Measurements from ENCODE around the gene BSPRY. TPM values are rescaled to one million over a fixed set of nuclear protein-coding genes. Genes with fewer than 3 reads are reported as not detected.

The BSPRY gene
- total and polyA plus RNA-seq, 2 of the 13 experiments (the other 11 are each of a cell fraction or from before 2014, with no cell fraction given) = 0.09 to 0.26 TPM

DNA sequence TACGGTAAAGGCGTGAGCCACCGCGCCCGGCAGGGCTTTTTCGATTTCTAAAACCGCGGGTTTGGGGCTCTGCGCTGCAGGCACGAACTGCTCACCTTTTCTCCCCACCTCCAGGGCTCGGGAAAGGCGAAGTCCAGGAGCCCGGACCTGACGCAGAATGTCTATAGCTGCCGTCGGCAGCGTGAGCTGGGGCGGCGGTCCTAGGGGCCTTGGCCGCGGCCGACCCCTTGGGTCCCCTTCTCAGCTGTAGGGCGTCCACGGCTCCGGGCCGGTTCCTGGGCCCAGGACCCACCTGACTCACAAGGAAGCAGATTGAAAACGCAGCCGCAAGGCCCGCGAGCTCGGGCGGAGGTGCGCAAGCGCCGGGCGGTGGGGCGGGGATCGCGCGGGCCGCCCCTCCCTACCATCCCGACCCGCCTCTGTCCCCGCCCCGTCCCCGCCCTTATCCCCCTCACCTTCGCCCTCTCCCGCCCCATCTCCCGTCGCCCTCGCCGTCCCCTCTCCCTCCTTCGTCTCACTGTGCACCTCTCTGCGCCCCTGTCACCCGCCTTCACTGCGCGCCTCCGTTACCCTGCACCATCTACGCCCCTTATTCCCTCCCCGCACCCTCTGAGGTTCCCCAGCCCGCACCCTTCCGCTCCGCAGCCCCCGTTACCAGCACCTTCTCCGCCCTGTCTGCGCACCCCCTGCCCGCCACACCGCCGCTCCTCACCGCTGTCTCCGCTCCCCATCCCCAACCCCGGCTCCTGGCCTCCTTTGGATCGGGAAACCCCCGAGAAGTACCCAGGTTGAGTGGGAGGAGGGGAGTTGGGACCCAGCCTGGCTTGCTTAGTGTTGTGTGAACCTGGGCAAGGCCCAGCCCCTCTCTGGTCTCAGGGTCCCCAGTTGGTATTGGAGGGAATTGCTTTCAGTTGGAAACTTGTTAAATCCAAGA, 27.6 kb downstream of the BSPRY start, which contains the start of gene HDHD3 (continued):
- TF ChIP-seq ZNF746 (CRISPR knock-in tag; IDR thresholded peaks at IDR 0.05) = peak; percentile 87
- TF ChIP-seq PITX1 (CRISPR knock-in tag; IDR thresholded peaks at IDR 0.05) = peak; percentile 49; the same call in 1 of the 2 replicates
- TF ChIP-seq, protein P1, sequence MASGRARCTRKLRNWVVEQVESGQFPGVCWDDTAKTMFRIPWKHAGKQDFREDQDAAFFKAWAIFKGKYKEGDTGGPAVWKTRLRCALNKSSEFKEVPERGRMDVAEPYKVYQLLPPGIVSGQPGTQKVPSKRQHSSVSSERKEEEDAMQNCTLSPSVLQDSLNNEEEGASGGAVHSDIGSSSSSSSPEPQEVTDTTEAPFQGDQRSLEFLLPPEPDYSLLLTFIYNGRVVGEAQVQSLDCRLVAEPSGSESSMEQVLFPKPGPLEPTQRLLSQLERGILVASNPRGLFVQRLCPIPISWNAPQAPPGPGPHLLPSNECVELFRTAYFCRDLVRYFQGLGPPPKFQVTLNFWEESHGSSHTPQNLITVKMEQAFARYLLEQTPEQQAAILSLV (CRISPR knock-in tag; IDR thresholded peaks at IDR 0.05; ENCODE audit: borderline replicate concordance) = no peak; the same call in 1 of the 2 replicates
- TF ChIP-seq RXRB (CRISPR knock-in tag; IDR thresholded peaks at IDR 0.05; ENCODE audit: borderline replicate concordance) = peak; percentile 51; the same call in 1 of the 2 replicates
- TF ChIP-seq, protein P2, sequence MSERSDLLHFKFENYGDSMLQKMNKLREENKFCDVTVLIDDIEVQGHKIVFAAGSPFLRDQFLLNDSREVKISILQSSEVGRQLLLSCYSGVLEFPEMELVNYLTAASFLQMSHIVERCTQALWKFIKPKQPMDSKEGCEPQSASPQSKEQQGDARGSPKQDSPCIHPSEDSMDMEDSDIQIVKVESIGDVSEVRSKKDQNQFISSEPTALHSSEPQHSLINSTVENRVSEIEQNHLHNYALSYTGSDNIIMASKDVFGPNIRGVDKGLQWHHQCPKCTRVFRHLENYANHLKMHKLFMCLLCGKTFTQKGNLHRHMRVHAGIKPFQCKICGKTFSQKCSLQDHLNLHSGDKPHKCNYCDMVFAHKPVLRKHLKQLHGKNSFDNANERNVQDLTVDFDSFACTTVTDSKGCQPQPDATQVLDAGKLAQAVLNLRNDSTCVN (CRISPR knock-in tag; IDR thresholded peaks at IDR 0.05; ENCODE audit: borderline replicate concordance) = no peak; the same call in 1 of the 2 replicates
- TF ChIP-seq, protein P3, sequence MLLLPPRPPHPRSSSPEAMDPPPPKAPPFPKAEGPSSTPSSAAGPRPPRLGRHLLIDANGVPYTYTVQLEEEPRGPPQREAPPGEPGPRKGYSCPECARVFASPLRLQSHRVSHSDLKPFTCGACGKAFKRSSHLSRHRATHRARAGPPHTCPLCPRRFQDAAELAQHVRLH (CRISPR knock-in tag; IDR thresholded peaks at IDR 0.05; ENCODE audit: borderline replicate concordance, low read depth) = peak; percentile 80; the same call in 1 of the 2 replicates
- no peak for TF ChIP-seq RBM39 (IDR thresholded peaks at IDR 0.05; ENCODE audit: low read depth, low read length, poor library complexity, severe bottlenecking)
- TF ChIP-seq ZNF12 (CRISPR knock-in tag; IDR thresholded peaks at IDR 0.05) = no peak
- 0 out of 2 replicates have a peak, but pooled peaks have one; percentile 72 for TF ChIP-seq GZF1 (CRISPR knock-in tag; IDR thresholded peaks at IDR 0.05)
- TF ChIP-seq NFE2L1 (CRISPR knock-in tag; IDR thresholded peaks at IDR 0.05; ENCODE audit: borderline replicate concordance) = no peak
- TF ChIP-seq, protein P4, sequence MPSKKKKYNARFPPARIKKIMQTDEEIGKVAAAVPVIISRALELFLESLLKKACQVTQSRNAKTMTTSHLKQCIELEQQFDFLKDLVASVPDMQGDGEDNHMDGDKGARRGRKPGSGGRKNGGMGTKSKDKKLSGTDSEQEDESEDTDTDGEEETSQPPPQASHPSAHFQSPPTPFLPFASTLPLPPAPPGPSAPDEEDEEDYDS (CRISPR knock-in tag; IDR thresholded peaks at IDR 0.05) = peak; percentile 76
- no peak for TF ChIP-seq ZBTB1 (CRISPR knock-in tag; IDR thresholded peaks at IDR 0.05; ENCODE audit: borderline replicate concordance)
- no peak for TF ChIP-seq ZNF296 (CRISPR knock-in tag; conservative IDR thresholded peaks at IDR 0.05)
- no peak for TF ChIP-seq SOX6 (IDR thresholded peaks at IDR 0.05)
- peak; percentile 31; the same call in 1 of the 2 replicates for TF ChIP-seq SOX6 (CRISPR knock-in tag; IDR thresholded peaks at IDR 0.05)
- TF ChIP-seq, protein P5, sequence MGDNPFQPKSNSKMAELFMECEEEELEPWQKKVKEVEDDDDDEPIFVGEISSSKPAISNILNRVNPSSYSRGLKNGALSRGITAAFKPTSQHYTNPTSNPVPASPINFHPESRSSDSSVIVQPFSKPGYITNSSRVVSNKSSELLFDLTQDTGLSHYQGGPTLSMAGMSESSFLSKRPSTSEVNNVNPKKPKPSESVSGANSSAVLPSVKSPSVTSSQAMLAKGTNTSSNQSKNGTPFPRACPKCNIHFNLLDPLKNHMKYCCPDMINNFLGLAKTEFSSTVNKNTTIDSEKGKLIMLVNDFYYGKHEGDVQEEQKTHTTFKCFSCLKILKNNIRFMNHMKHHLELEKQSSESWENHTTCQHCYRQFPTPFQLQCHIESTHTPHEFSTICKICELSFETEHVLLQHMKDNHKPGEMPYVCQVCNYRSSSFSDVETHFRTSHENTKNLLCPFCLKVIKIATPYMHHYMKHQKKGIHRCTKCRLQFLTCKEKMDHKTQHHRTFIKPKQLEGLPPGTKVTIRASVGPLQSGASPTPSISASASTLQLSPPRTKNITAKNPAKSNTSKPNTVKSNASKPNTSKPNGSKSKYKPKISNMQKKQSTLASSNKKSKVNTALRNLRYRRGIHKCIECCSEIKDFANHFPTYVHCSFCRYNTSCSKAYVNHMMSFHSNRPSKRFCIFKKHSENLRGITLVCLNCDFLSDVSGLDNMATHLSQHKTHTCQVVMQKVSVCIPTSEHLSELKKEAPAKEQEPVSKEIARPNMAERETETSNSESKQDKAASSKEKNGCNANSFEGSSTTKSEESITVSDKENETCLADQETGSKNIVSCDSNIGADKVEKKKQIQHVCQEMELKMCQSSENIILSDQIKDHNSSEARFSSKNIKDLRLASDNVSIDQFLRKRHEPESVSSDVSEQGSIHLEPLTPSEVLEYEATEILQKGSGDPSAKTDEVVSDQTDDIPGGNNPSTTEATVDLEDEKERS (CRISPR knock-in tag; IDR thresholded peaks at IDR 0.05) = 0 out of 2 replicates have a peak, but pooled peaks have one; percentile 19
- no peak for TF ChIP-seq PRMT3 (CRISPR knock-in tag; IDR thresholded peaks at IDR 0.05; ENCODE audit: borderline replicate concordance, low read depth)
- TF ChIP-seq ZNF33A (CRISPR knock-in tag; IDR thresholded peaks at IDR 0.05; ENCODE audit: borderline replicate concordance) = 0 out of 2 replicates have a peak, but pooled peaks have one; percentile 34
- TF ChIP-seq, protein P6, sequence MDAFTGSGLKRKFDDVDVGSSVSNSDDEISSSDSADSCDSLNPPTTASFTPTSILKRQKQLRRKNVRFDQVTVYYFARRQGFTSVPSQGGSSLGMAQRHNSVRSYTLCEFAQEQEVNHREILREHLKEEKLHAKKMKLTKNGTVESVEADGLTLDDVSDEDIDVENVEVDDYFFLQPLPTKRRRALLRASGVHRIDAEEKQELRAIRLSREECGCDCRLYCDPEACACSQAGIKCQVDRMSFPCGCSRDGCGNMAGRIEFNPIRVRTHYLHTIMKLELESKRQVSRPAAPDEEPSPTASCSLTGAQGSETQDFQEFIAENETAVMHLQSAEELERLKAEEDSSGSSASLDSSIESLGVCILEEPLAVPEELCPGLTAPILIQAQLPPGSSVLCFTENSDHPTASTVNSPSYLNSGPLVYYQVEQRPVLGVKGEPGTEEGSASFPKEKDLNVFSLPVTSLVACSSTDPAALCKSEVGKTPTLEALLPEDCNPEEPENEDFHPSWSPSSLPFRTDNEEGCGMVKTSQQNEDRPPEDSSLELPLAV (CRISPR knock-in tag; conservative IDR thresholded peaks at IDR 0.05; ENCODE audit: low read depth) = no peak
- no peak for TF ChIP-seq NBN (conservative IDR thresholded peaks at IDR 0.05)
